ENCODE measurements around the gene ZFP69B.

- TF ChIP-seq POLR2A (IDR thresholded peaks at IDR 0.05; ENCODE audit: low read depth, low read length) (no peak), TAF1 (IDR thresholded peaks at IDR 0.05; ENCODE audit: low read depth, low read length) (no peak), POU2F2 (IDR thresholded peaks at IDR 0.05; ENCODE audit: low read depth, low read length) (no peak), POLR2AphosphoS5 (IDR thresholded peaks at IDR 0.05; ENCODE audit: low read depth, low read length) (no peak), SPI1 (IDR thresholded peaks at IDR 0.05; ENCODE audit: low read depth, low read length) (no peak)
Observed at GRCh38 chr1:40454873-40455272, 4.6 kb downstream of the ZFP69B start.

Measured in GM12891 (cell line).